Measurements from ENCODE around the gene AGPAT2. TPM values are rescaled to one million over a fixed set of nuclear protein-coding genes. Genes with fewer than 3 reads are reported as not detected.
A peak's percentile ranks its signal among the peaks of the same experiment; 100 is the strongest.
"Not testable (repeated sequence)": the region's sequence is repeated elsewhere in the genome, so short reads cannot be mapped to it uniquely, and the experiment has no call there.

The AGPAT2 gene
- total RNA-seq, 1 experiment from 2014 or later: 79.4 TPM

DNA sequence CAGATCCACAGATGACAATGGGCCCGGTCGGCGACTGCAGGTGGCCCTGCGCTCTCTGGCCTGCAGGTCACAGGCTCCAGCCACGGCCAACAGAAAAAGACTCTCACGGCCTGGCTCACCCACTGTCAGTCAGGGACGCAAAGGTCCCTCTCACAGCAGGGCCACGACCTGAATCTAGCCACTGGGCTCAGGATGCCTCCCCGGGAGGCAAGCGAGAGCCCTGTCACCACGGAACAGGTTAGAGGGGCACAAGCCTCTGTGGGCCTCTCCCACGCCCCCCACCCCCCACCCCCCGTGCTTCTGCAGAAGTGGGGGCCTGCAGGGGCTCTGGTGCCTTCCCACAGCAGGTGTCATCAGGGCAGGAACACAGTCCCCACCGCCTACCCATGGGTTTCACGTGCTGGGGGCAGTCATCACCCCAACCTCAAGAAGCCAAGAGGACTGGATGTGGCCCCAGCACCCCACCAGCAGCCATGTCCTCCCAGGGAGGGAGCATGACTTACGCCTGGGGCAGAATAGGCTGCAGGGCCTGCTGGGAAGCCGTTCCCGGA, 41.8 kb downstream of the AGPAT2 start:
- DNase-seq (ENCODE audit: low spot score): no peak

DNA sequence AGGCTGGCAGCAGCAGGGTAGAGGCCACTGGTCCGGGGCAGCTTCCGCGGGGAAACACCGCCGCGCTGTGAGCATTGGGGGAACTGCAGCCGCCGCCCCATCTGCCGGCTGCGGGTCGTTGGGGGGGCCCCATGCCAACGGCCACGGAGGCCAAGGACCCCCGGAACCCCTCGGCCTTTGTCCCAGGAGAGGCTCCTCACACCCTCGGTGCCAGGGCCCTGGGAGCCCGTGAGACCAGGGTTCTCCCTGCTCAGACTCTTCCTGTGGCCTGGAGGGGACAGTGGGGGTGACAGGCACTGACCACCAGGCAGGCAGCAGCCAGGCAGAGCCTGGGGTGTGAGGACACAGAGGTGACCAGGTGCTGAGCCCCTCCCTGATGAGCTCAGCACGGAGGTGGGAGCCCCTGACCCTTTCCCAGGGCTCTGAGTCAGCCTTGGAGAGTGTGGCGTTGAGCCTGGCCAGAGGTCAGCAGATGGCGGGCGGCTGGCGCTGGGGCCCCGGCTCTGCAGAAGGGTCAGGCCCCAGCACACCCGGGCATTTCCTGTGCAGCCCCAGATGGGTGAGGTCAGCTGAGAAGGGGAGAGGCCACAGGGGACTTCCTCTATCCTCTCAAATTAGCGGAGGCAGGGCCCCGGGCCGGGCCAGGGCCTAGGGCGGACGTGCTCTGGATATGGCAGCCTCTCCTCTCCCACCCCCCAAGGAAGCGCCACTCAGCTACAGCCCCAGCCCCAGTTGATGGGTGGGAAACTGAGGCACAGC, 42.5 kb downstream of the AGPAT2 start:
- peak; percentile 80 for DNase-seq (ENCODE audit: low spot score)

GRCh38 chr9:136644343-136644592, 43.0 kb downstream of the AGPAT2 start:
- no peak for DNase-seq (ENCODE audit: low spot score)

DNA sequence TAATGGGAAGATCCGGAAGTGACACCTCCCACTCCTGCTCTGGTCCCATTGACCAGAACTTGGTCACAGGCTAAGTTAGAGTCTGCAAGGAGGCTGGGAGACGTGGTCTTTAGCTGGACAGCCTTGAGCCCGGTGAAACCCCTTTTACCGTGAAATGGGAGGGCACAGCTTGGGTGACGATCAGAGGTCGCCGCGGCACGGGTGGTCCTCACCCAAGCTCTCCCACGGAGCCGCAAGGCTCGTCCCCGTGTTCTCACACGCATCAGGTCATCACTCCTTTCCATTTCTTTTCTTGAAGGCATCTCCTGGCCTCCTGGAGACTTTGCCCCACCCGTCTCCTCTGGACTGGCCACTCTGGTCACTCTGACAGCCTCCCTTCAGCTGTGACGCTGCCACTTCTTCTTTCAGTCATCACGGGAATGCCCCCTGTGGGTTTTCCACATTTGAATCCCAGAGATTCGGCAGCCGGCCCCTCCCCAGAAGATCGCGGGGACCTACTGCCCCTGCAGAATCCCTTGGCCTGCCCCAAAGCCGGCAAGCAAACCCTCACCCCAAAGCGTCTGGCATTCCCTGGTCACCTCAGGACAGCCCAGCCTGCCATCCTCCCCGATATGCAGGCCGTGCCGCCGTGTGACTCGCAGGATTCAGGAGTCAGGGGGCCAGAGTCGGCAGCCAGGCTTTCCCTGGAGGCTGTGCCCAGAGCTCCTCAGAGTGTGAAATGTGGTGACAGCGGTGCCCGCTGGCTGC, 43.5 kb downstream of the AGPAT2 start:
- peak; percentile 37 for DNase-seq (ENCODE audit: low spot score)

GRCh38 chr9:136642439-136642921, 44.8 kb downstream of the AGPAT2 start:
- DNase-seq (ENCODE audit: low spot score): no peak

DNA sequence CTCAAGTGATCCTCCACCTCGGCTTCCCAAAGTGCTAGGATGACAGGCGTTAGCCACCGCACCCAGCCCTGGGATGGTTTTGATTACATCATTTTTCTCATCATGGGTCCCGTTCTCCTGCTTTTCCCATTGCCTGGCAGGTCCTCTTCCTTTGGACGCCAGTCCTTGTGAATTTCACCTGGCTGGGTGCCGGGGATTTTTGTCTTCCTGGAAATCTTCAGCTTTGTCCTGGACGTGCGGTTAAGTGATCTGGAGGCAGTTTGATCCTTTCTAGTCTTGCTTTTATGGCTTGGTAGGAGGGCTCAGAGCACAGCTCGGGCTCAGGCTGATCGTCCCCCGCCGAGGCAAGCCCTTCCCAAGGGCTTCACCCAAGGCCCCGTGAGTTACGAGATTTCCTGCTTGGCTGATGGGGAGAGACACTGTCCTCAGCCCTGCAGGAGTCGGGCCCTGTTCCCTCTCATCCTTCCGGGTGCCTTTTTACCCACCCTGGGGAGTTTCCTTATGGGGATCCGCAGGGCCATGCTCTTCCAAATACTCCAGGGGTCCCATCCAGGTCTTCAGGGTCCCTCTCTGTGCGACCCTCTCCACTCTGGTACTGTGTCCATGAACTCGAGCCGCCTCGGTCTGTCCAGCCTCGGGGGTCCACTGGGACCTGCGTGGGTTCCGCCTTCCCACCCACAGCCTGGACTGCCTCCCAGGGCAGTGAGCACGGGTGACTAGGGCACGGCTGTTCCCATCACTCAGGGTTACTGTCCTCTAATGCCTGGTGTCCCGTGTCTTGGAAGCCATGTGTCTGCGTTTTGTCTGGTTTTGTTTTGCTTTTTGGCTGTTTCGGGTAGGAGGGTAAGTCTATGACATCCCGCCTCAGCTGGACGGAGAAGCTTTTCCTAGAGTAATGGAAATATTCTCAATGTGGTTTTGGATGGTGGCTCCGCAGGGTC, 46.8 kb downstream of the AGPAT2 start:
- DNase-seq (ENCODE audit: low spot score): no peak

GRCh38 chr9:136634904-136635303, 52.4 kb downstream of the AGPAT2 start:
- no peak for DNase-seq (ENCODE audit: low spot score)

DNA sequence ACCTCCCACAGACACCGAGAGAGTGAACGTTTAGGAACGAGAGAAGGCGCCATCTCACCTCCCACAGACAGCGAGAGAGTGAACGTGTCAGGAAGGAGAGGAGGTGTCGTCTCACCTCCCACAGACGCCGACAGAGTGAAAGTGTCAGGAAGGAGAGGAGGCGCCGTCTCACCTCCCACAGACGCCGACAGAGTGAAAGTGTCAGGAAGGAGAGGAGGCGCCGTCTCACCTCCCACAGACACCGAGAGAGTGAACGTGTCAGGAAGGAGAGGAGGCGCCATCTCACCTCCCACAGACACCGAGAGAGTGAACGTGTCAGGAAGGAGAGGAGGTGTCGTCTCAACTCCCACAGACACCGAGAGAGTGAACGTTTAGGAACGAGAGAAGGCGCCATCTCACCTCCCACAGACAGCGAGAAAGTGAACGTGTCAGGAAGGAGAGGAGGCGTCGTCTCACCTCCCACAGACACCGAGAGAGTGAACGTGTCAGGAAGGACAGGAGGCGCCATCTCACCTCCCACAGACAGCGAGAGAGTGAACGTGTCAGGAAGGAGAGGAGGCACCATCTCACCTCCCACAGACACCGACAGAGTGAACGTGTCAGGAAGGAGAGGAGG, 54.7 kb downstream of the AGPAT2 start:
- DNase-seq (ENCODE audit: low spot score): not testable (repeated sequence)

DNA sequence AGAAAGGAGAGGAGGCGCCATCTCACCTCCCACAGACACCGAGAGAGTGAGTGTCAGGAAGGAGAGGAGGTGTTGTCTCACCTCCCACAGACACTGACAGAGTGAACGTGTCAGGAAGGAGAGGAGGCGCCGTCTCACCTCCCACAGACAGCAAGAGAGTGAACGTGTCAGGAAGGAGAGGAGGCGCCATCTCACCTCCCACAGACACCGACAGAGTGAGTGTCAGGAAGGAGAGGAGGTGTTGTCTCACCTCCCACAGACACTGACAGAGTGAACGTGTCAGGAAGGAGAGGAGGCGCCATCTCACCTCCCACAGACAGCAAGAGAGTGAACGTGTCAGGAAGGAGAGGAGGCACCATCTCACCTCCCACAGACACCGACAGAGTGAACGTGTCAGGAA, 55.2 kb downstream of the AGPAT2 start:
- not testable (repeated sequence) for DNase-seq (ENCODE audit: low spot score)

GRCh38 chr9:136631038-136632000, 55.9 kb downstream of the AGPAT2 start:
- DNase-seq (ENCODE audit: low spot score): peak; percentile 81

DNA sequence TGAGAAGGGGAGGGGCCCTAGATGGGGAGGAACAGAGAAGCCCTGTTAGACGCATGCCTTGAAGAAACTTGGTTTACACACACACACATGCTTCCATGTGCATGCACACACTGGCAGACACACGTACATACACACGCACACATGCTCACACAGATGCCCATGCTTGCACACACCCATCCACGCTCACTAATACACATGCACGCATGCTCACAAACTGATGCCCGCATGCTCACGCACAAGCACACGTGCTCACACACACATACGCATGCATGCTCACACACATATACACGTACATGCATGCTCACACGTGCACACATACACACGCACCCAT, 56.6 kb downstream of the AGPAT2 start:
- no peak for DNase-seq (ENCODE audit: low spot score)

DNA sequence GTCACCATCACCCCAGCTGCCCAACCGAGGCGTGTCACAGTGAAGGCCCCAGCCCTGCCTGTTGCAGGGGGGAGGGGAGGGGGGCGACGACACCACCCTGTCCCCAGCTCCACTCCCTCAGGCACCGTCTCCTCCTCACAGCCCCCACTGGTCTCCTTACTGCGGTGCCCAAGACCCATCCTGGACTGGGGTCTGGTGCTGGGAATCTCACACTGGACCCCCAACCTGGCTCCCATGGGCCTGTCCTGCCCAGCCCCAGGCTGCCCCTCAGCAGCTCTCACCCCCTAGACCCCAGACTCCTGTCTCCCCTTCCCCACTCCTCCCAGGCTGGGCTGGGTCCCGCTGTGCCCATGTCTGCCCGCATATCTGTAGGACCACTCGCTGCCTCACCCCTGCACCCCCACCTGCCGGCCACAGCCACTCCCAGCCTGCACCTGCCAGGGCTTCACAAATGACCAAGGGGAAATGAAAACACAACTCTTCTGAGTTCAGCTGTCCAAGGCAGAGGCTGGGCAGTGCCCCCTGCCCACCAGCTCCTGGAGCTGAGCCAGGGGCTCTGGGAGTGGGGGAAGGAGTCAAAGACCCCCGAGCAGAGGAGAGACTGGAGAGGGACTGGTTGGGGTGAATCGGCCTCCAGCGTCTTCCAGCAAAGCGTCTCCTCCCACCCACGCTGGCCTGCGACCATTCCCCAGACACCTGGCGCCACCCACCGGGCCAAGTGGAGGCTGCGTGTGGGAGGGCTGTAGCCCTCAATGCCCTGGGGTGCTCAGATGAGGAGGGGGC, 57.2 kb downstream of the AGPAT2 start:
- peak; percentile 57 for DNase-seq (ENCODE audit: low spot score)

GRCh38 chr9:136629001-136629878, 58.0 kb downstream of the AGPAT2 start:
- no peak for DNase-seq (ENCODE audit: low spot score)

- DNase-seq (ENCODE audit: low spot score): no peak
Measured at GRCh38 chr9:136628268-136628667, 59.0 kb downstream of the AGPAT2 start.

GRCh38 chr9:136627703-136628102, 59.6 kb downstream of the AGPAT2 start:
- DNase-seq (ENCODE audit: low spot score): no peak

GRCh38 chr9:136626740-136627642, 60.3 kb downstream of the AGPAT2 start:
- DNase-seq (ENCODE audit: low spot score): no peak

GRCh38 chr9:136626066-136626725, 61.1 kb downstream of the AGPAT2 start:
- no peak for DNase-seq (ENCODE audit: low spot score)
